Transverse colon (tissue), 4 donors: ENCODE data around the gene GRK4. TPM values are rescaled to one million over a fixed set of nuclear protein-coding genes. Genes with fewer than 3 reads are reported as not detected.

ENCODE experiments used
- DNase-seq: peaks from one replicate; pipeline ENCODE4 v3.0.0-alpha.2; 2019
- H3K27ac ChIP-seq, 4 donors: fragments of 200-600 bp; sonication (generic); 2 replicates each; pipeline ENCODE4 v1.5.1; 2016 to 2018; ENCODE audit warnings: inconsistent platforms in 4 of 4
- H3K27me3 ChIP-seq: fragments of 200-600 bp; sonication (generic); 2 replicates; pipeline ENCODE4 v1.5.1; 2017; ENCODE audit warnings: inconsistent platforms
- H3K36me3 ChIP-seq, 4 donors: fragments of 200-600 bp; sonication (generic); 2 replicates each; pipeline ENCODE4 v1.5.1; 2017 to 2019; ENCODE audit warnings: inconsistent platforms in 4 of 4
- H3K4me1 ChIP-seq, 4 donors: fragments of 200-600 bp; sonication (generic); 2 replicates each; pipeline ENCODE4 v1.5.1; 2017 to 2020; ENCODE audit warnings: inconsistent platforms in 4 of 4
- H3K4me3 ChIP-seq, 4 donors: fragments of 200-600 bp; sonication (generic); 1 replicate in 1 of 4; 2 replicates in 3 of 4; pipeline versions ENCODE4 v1.5.1 to v1.6.1; 2017 to 2019; ENCODE audit warnings: inconsistent platforms in 4 of 4
- H3K9me3 ChIP-seq, 2 donors: fragments of 200-600 bp; sonication (generic); 2 replicates each; pipeline ENCODE4 v1.5.1; 2017 to 2019; ENCODE audit warnings: inconsistent platforms in 2 of 2
- EP300 ChIP-seq: sonication (generic); formaldehyde crosslinking; IDR thresholded peaks from one replicate; pipeline ENCODE4 v1.6.1; 2017; ENCODE audit warnings: antibody characterized with exemption, low read depth
- POLR2A ChIP-seq: fragments of 450-650 bp; IDR thresholded peaks from one replicate; pipeline ENCODE4 v1.6.1; 2016; ENCODE audit warnings: antibody characterized with exemption, mild to moderate bottlenecking, moderate library complexity
- POLR2AphosphoS5 ChIP-seq, 3 donors: sonication (generic); formaldehyde crosslinking; IDR thresholded peaks; one replicate each; pipeline ENCODE4 v1.6.1; 2016; ENCODE audit warnings: antibody characterized with exemption in 3 of 3
- WGBS, 2 donors: methylation state at CpG; one replicate each; pipeline ENCODE4 v1.1.5; 2018; ENCODE audit warnings: low coverage in 1 of 2; 5-methylcytosine and 5-hydroxymethylcytosine counted together
- in situ Hi-C, 4 donors: fragments of 200-750 bp; cut with MboI; loops; one replicate each; pipeline versions ENCODE4 v1.15.0 to v1.15.1; 2017; ENCODE audit warnings: low sequenced_read_pairs in 3 of 4, low pct_ligation_motif_present in 1 of 4, low pct_unique_long_range_greater_than_20kb in 1 of 4
- intact Hi-C: fragments of 100-400 bp; cut with DNase I; formaldehyde crosslinking; loops from one replicate; pipeline ENCODE4 v1.15.1; 2023; ENCODE audit warnings: low total_unique reads
- total RNA-seq, 4 donors: library from RNA; depleted of rRNA; stranded (reverse); fragments of >200 nt; gene quantifications; one replicate each; pipeline ENCODE4 v1.1.0, GENCODE V29; 2016
- TF ChIP-seq, protein P1 (sequence below), 5 experiments: fragments of 200-600 bp in 3 of 5; fragments of 450-650 bp in 2 of 5; sonication (generic) in 3 of 5; IDR thresholded peaks; 1 replicate in 2 of 5; 2 replicates in 3 of 5; pipeline ENCODE4 v1.5.1; 2016 to 2017; ENCODE audit warnings: antibody characterized with exemption in 5 of 5, inconsistent platforms in 3 of 5, mild to moderate bottlenecking in 2 of 5, moderate library complexity in 1 of 5

Gene GRK4
- total RNA-seq, 4 donors from 2014 or later: 2.5 to 7.9 (median 4.1) TPM

GRCh38 chr4:3036131-3036952 is 73.0 kb downstream of the GRK4 start:
- Histone ChIP-seq H3K27ac (no peak overlapping the region), H3K36me3 (no peaks in the 10 kb centered on the region), H3K9me3 (no peaks in the 10 kb centered on the region), H3K4me3 (no peak overlapping the region), H3K4me1 (peaks cover 0 to 20% (median 9%) of the 10 kb centered on the region in 4 donors), H3K27me3 (no peaks in the 10 kb centered on the region)
- WGBS, 2 donors: 84% methylated on average over 21 of the region's 21 CpGs; no CpG with 5 or more reads in 1 of the 2 donors
- intact Hi-C loops (loop anchor here (10.0 kb wide), 1 partner anchor 62 kb away; no protein-coding TSS in a partner anchor), in situ Hi-C loops (no loop called here)
- TF ChIP-seq EP300: no peak
- TF ChIP-seq POLR2A: no peak
- TF ChIP-seq, protein P1, sequence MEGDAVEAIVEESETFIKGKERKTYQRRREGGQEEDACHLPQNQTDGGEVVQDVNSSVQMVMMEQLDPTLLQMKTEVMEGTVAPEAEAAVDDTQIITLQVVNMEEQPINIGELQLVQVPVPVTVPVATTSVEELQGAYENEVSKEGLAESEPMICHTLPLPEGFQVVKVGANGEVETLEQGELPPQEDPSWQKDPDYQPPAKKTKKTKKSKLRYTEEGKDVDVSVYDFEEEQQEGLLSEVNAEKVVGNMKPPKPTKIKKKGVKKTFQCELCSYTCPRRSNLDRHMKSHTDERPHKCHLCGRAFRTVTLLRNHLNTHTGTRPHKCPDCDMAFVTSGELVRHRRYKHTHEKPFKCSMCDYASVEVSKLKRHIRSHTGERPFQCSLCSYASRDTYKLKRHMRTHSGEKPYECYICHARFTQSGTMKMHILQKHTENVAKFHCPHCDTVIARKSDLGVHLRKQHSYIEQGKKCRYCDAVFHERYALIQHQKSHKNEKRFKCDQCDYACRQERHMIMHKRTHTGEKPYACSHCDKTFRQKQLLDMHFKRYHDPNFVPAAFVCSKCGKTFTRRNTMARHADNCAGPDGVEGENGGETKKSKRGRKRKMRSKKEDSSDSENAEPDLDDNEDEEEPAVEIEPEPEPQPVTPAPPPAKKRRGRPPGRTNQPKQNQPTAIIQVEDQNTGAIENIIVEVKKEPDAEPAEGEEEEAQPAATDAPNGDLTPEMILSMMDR (IDR thresholded peaks at IDR 0.05): no peak
- no peak for TF ChIP-seq POLR2AphosphoS5 (IDR thresholded peaks at IDR 0.05)
- DNase-seq: no peak

- DNase-seq: no peak
- intact Hi-C loops: loop anchor here (10.0 kb wide), 1 partner anchor 63 kb away; no protein-coding TSS in a partner anchor
Observed at GRCh38 chr4:3037957-3038461, 74.6 kb downstream of the GRK4 start.

DNA sequence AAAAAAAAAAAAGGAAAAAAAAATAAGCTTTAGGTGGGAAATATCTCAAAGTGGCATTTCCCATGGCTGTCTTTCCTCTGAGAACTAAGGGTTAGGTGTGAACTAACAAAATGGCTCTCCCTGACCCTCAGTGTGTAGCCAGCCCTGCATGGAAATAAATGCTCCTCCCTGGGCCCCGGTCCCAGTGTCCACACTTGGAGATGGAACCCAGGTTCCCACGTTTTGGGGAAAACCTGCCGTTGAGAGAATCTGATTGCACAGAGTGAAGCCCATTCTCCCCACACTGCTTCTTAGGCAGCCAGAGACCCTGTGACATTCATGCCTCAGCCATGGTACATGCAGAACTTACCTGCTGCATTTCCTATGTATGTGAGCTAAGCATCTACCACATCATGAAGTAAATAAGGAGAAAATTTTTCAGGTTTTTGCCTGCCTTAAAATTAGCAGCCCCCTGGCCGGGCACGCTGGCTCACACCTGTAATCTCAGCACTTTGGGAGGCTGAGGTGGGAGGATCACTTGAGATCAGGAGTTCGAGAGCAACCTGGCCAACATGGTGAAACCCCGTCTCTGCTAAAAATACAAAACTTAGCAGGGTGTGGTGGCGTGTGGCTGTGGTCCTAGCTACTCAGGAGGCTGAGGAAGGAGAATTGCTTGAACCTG is 76.5 kb downstream of the GRK4 start:
- H3K27ac ChIP-seq: no peak overlapping the region
- TF ChIP-seq, protein P1 (IDR thresholded peaks at IDR 0.05): no peak
- no peak for TF ChIP-seq EP300
- no peak for TF ChIP-seq POLR2AphosphoS5 (IDR thresholded peaks at IDR 0.05)
- TF ChIP-seq POLR2A: no peak
- peaks cover 0 to 36% (median 16%) of the 10 kb centered on the region in 4 donors for H3K4me1 ChIP-seq
- intact Hi-C loops: loop anchor here (10.0 kb wide), 2 partner anchors 65 to 275 kb away; no protein-coding TSS in a partner anchor
- in situ Hi-C loops: no loop called here
- 82 to 84% methylated on average over 3 to 8 of the region's 8 CpGs for WGBS, 2 donors
- no peaks in the 10 kb centered on the region for H3K36me3 ChIP-seq
- no peaks in the 10 kb centered on the region for H3K27me3 ChIP-seq
- H3K4me3 ChIP-seq: no peak overlapping the region
- DNase-seq: no peak
- no peaks in the 10 kb centered on the region for H3K9me3 ChIP-seq

More at GRCh38 chr4:3037957-3038461, 74.6 kb downstream of the GRK4 start:
- peak overlapping the region in 1 of 4 donors; percentile 31 for H3K4me3 ChIP-seq
- no peak overlapping the region for H3K27ac ChIP-seq
- no peaks in the 10 kb centered on the region for H3K9me3 ChIP-seq
- H3K27me3 ChIP-seq: no peaks in the 10 kb centered on the region
- peaks cover 0 to 31% (median 13%) of the 10 kb centered on the region in 4 donors for H3K4me1 ChIP-seq
- 27 to 37% methylated on average over 3 to 6 of the region's 6 CpGs for WGBS, 2 donors
- in situ Hi-C loops: no loop called here
- no peaks in the 10 kb centered on the region for H3K36me3 ChIP-seq
- TF ChIP-seq, protein P1 (IDR thresholded peaks at IDR 0.05): no peak
- no peak for TF ChIP-seq POLR2A
- TF ChIP-seq EP300: no peak
- no peak for TF ChIP-seq POLR2AphosphoS5 (IDR thresholded peaks at IDR 0.05)
